ENCODE data around the gene IER5.

- no peak for TF ChIP-seq CTCF (IDR thresholded peaks at IDR 0.05)
- TF ChIP-seq POLR2A (IDR thresholded peaks at IDR 0.05) = no peak
These were observed 25.6 kb upstream of the IER5 start for GRCh38 chr1:181062836-181063428.
